Measurements from ENCODE around the gene UPF1.

DNA sequence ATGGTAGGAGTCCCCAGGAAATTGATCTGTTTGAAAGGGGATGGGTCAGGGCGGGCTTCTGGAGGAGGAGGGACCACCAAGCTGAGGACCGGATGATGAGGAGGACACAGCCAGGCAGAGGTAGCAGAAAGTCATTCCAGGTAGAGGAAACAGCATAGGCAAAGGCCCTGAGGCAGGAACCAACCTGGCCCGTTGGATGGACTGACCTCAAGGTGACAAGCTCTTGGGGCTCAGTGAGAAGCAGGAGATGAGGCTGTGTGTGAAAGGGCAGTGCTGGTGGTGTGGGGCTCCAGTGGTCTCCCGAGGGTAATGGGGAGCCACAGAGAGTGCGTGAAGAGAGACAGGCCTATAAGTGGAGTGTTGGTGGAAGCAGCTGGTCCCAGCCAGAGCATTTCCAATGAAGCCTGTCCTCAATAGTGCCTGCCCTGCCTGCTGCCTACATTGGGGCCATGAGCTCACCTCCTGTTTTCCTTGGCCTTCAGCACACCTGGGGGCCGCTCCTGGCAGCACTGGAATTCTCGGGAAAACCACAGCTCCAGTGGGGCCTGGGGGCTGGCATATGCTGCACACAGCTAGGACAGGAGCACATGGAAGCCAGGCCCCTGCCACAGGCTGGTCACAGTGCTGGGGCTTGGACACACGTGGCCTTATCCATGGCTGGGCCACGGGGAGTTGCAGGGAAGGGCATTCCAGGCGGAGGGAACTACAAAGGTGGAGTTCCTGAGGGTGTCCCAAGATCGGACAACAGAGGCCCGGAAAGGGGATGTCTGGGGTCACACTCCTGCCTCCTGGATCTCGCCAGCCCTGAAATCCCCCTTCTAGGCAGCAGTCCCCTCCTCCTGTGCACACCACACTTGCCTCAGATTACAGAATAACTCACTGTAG is 38.4 kb upstream of the UPF1 start:
- TF ChIP-seq YY1 (IDR thresholded peaks at IDR 0.05; ENCODE audit: low read depth) (no peak), CEBPB (IDR thresholded peaks at IDR 0.05) (no peak), EP300 (IDR thresholded peaks at IDR 0.05; ENCODE audit: borderline replicate concordance) (no peak), FOXM1 (IDR thresholded peaks at IDR 0.05; ENCODE audit: borderline replicate concordance, low read depth) (no peak), TAF1 (IDR thresholded peaks at IDR 0.05; ENCODE audit: low read depth) (no peak), CREB1 (IDR thresholded peaks at IDR 0.05; ENCODE audit: low read depth) (no peak), NFIC (IDR thresholded peaks at IDR 0.05) (no peak), TCF12 (IDR thresholded peaks at IDR 0.05; ENCODE audit: low read depth) (no peak)
- TF ChIP-seq, protein P1, sequence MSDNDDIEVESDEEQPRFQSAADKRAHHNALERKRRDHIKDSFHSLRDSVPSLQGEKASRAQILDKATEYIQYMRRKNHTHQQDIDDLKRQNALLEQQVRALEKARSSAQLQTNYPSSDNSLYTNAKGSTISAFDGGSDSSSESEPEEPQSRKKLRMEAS (IDR thresholded peaks at IDR 0.05): no peak
- TF ChIP-seq, protein P2, sequence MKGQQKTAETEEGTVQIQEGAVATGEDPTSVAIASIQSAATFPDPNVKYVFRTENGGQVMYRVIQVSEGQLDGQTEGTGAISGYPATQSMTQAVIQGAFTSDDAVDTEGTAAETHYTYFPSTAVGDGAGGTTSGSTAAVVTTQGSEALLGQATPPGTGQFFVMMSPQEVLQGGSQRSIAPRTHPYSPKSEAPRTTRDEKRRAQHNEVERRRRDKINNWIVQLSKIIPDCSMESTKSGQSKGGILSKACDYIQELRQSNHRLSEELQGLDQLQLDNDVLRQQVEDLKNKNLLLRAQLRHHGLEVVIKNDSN (IDR thresholded peaks at IDR 0.05): no peak
- TF ChIP-seq, protein P3, sequence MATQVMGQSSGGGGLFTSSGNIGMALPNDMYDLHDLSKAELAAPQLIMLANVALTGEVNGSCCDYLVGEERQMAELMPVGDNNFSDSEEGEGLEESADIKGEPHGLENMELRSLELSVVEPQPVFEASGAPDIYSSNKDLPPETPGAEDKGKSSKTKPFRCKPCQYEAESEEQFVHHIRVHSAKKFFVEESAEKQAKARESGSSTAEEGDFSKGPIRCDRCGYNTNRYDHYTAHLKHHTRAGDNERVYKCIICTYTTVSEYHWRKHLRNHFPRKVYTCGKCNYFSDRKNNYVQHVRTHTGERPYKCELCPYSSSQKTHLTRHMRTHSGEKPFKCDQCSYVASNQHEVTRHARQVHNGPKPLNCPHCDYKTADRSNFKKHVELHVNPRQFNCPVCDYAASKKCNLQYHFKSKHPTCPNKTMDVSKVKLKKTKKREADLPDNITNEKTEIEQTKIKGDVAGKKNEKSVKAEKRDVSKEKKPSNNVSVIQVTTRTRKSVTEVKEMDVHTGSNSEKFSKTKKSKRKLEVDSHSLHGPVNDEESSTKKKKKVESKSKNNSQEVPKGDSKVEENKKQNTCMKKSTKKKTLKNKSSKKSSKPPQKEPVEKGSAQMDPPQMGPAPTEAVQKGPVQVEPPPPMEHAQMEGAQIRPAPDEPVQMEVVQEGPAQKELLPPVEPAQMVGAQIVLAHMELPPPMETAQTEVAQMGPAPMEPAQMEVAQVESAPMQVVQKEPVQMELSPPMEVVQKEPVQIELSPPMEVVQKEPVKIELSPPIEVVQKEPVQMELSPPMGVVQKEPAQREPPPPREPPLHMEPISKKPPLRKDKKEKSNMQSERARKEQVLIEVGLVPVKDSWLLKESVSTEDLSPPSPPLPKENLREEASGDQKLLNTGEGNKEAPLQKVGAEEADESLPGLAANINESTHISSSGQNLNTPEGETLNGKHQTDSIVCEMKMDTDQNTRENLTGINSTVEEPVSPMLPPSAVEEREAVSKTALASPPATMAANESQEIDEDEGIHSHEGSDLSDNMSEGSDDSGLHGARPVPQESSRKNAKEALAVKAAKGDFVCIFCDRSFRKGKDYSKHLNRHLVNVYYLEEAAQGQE (IDR thresholded peaks at IDR 0.05; ENCODE audit: low read depth): no peak
